Measurements from ENCODE around the gene TEKT1. TPM values are rescaled to one million over a fixed set of nuclear protein-coding genes. Genes with fewer than 3 reads are reported as not detected.

TEKT1 gene
- total RNA-seq, 1 experiment from 2014 or later: not detected

- TF ChIP-seq SIN3A (IDR thresholded peaks at IDR 0.05; ENCODE audit: borderline replicate concordance, insufficient read depth, low read depth, low read length) (no peak), CTCF (IDR thresholded peaks at IDR 0.05) (no peak), POLR2AphosphoS5 (IDR thresholded peaks at IDR 0.05; ENCODE audit: low read depth, low read length) (no peak), TCF7L2 (IDR thresholded peaks at IDR 0.05; ENCODE audit: low read depth, low read length) (no peak), REST (IDR thresholded peaks at IDR 0.05; ENCODE audit: insufficient read depth in 1 of 2, low read depth in 2 of 2, low read length in 1 of 2) (no peak)
- Histone ChIP-seq H3K4me3 (ENCODE audit: low read depth in 2 of 2, low read length in 2 of 2) (no peak overlapping the region), H3K27me3 (ENCODE audit: control insufficient read depth, insufficient read depth, low read length) (no peaks in the 10 kb centered on the region; the same call in 1 of the 2 replicates), H3K36me3 (ENCODE audit: control insufficient read depth, insufficient read depth, low read length) (no peaks in the 10 kb centered on the region; the same call in 1 of the 2 replicates), H3K4me1 (ENCODE audit: control insufficient read depth, insufficient read depth, low read length) (no peaks in the 10 kb centered on the region), H3K9me3 (ENCODE audit: control insufficient read depth, insufficient read depth, low read depth, low read length) (no peaks in the 10 kb centered on the region), H3K27ac (ENCODE audit: low read length) (no peak overlapping the region)
- BruUV-seq (replicated peaks): no TSS peak
- DNase-seq (ENCODE audit: low read depth, low spot score): no peak
- intact Hi-C loops (cut with micrococcal nuclease; ENCODE audit: unreplicated experiment) (no loop called here), in situ Hi-C loops (cut with HindIII; ENCODE audit: low pct_unique_long_range_greater_than_20kb, low sequenced_read_pairs) (no loop called here)
- ChIA-PET POLR2A (no interaction called here), CTCF (no interaction called here)
- ATAC-seq: no peak
Observed at GRCh38 chr17:6857904-6858303, 26.4 kb upstream of the TEKT1 start.

- BruUV-seq (replicated peaks): no TSS peak
- intact Hi-C loops (cut with micrococcal nuclease; ENCODE audit: unreplicated experiment): no loop called here
- POLR2A ChIA-PET: no interaction called here
- CTCF ChIA-PET: no interaction called here
- DNase-seq (ENCODE audit: low read depth, low spot score): no peak
- Histone ChIP-seq H3K9me3 (ENCODE audit: control insufficient read depth, insufficient read depth, low read depth, low read length) (no peaks in the 10 kb centered on the region), H3K4me1 (ENCODE audit: control insufficient read depth, insufficient read depth, low read length) (no peaks in the 10 kb centered on the region), H3K4me3 (ENCODE audit: low read depth in 2 of 2, low read length in 2 of 2) (no peak overlapping the region), H3K27ac (ENCODE audit: low read length) (no peak overlapping the region), H3K36me3 (ENCODE audit: control insufficient read depth, insufficient read depth, low read length) (no peaks in the 10 kb centered on the region; the same call in 1 of the 2 replicates), H3K27me3 (ENCODE audit: control insufficient read depth, insufficient read depth, low read length) (no peaks in the 10 kb centered on the region; the same call in 1 of the 2 replicates)
- no peak for ATAC-seq
- in situ Hi-C loops (cut with HindIII; ENCODE audit: low pct_unique_long_range_greater_than_20kb, low sequenced_read_pairs): no loop called here
- TF ChIP-seq POLR2AphosphoS5 (IDR thresholded peaks at IDR 0.05; ENCODE audit: low read depth, low read length) (no peak), SIN3A (IDR thresholded peaks at IDR 0.05; ENCODE audit: borderline replicate concordance, insufficient read depth, low read depth, low read length) (no peak), REST (IDR thresholded peaks at IDR 0.05; ENCODE audit: insufficient read depth in 1 of 2, low read depth in 2 of 2, low read length in 1 of 2) (no peak), CTCF (IDR thresholded peaks at IDR 0.05) (no peak), TCF7L2 (IDR thresholded peaks at IDR 0.05; ENCODE audit: low read depth, low read length) (no peak)
Observed at GRCh38 chr17:6857336-6857735, 25.8 kb upstream of the TEKT1 start.
